Stimulated activated CD4-positive, alpha-beta T cell treated with anti-CD3 and anti-CD28 coated beads, Interleukin-12 subunit alpha, Interleukin-12 subunit beta, amount 100 ng/mL, for 24 hours (primary cell): ENCODE measurements around the gene NDUFS8.

Experiments used
- DNase-seq, 2 experiments: peaks; one replicate each; pipeline ENCODE4 v3.0.0-alpha.2; 2020; ENCODE audit warnings: low read depth in 2 of 2

The NDUFS8 gene

DNA sequence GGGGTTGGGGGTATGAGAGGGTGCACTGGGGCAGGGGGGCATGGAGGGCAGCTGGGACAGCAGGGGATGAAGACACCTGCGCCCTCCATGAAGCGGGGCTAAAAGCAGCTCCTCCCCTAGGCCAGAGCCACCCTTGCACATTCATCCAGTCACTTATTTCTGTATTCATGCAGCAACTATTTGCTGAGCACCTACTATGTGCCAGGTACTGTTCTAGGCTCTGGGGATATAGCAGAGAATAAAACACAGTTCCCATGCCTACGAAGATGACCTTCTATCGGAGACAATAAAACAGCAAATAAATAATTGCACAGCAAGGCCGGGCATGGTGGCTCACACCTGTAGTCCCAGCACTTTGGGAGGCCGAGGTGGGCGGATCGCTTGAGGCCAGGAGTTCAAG, 15.0 kb upstream of the NDUFS8 start:
- DNase-seq, result no peak

DNA sequence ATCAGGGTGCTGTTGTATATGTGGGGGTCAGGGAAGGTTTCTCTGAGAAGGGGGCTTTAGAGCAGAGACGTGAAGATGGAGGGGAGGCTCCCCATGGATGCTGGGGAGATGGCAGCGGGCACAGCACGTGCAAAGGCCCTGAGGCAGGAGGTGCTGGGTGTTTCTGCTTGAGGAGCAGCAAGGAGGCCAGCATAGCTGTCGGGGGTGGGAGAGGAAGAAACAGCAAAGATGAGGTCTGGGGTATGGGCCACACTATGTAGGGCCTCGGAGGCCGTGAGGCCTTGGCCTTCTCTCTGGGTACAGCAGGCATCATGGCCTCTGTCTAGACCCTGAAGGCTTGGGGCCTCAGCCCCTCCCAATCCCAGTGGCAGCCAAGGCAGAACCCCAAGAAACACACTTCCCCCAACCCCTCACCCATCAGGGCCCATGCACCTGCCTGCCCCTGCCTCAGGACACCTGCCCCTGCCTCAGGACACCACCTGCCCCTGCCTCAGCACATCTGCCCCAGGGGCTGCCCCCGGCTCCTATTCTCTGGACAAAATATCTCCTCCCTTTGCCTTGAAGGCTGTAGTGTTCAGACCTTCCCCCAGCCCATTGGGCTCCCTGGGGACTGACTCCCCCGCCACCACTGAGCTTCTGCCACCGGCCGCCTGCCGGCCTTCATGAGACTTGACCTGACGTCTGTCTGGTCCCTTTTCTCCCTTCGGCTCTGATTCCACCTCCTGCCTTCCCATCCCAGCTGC, 14.1 kb upstream of the NDUFS8 start:
- DNase-seq, result no peak

DNA sequence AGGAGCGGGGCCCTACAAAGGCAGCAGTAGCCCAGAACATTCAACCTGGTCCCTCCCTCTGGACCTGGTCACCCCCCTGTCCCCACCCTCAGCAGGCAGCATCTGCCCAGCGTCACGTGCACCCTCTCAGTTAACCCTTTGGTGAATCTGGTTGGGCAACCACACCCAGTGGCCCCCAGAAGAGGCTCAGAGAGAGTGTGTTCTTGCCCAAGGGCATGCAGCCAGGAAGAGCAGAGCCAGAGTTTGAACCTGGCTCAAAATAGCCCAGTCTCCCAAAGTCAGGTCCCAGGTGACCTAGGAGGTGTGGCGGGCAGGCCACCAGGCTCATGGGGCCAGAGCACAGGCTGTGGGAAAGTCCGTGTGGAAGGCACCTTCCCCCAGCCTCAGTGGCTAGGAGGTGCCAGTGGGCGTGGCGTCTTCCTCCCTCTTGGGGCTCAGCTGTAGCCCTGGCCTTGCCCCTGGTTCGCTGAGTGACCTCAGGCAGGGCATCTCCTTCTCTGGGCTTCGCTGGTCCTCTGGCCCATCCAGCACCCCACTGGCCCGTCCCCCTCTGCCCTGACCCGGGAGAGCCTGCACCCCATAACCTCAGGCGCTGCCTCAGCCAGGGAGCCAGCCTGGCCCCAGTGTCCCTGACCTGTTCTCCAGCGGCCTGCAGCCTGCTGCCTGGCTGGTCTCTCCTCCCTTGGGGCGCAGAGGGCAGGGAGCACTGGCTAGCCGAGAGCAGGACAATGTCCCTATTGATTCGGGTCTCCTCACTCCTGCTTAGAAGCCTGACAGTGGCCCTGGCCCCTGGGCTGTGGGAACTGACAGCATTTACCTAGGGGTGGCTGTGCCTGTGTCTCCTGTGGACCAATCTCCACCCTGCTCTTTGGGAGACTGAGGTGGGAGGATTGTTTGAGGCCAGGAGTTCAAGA, 13.3 kb upstream of the NDUFS8 start:
- no peak for DNase-seq

DNA sequence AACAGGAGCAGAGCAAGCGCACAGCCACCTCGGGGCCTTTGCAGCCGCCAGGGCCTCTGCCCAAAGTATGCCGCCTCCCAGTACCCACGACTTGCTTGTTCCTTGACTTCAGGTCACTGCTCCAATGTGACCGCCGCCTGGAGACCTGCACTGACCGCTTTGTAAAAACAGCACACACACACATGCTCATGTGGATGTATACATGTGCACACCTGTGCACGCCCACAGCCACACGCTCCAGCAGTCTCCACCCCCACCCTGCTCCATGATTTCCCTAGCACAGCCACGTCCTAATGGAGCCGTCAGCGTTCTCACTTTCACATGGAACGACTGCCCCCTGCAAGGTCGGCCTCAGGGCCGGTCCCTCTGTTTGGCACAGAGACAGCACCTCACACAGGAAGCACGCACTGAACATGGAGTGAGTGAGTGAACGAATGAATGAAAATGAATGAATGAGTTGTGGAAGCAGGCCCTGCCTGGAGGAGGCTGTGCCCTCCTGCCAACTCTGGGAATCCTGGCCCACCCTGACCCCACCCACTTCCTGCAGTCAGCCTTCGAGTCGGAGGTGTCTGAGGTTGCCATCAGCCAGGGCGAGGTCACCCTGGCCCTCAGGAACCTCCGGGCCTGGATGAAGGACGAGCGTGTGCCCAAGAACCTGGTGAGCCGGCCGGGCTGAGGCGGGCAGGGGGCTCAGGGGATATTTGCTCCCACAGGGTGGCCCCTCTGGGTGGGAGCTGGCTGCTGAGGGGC, 12.3 kb upstream of the NDUFS8 start:
- no peak for DNase-seq

DNA sequence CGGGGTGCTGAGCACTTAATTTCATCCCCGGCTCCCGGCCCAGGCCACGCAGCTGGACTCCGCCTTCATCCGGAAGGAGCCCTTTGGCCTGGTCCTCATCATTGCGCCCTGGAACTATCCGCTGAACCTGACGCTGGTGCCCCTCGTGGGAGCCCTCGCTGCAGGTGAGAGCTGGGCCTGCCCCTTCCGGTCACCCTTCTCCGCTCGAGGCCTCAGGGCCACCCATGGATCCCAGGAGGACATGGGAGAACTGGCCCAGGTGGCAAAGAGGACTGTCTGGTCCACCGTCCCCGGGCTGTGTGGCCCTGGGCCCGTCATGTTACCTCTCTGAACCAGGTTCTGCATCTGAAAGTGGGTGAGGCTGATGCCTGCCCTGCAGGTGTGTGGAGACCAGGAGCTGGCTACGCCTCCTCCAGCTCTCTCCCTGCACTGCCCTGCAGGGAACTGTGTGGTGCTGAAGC, 11.7 kb upstream of the NDUFS8 start:
- no peak for DNase-seq

DNA sequence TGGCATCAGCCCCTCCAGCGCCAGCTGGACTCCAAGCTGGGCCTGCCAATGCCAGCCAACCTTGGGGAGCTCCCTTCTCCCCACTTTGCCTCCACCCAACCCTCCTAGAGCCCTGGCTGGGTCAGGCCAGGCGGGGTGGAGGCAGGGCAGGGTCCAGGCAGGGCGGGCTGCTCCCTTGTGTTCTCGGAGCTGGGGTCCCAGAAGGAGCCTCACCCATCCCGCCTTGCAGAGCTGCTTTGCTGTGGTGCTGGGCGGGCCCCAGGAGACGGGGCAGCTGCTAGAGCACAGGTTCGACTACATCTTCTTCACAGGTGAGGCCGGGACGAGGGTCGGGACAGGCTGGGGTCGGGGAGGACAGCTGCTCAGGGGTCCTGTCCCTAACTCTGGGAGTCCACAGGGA, 11.0 kb upstream of the NDUFS8 start:
- DNase-seq, result no peak

DNA sequence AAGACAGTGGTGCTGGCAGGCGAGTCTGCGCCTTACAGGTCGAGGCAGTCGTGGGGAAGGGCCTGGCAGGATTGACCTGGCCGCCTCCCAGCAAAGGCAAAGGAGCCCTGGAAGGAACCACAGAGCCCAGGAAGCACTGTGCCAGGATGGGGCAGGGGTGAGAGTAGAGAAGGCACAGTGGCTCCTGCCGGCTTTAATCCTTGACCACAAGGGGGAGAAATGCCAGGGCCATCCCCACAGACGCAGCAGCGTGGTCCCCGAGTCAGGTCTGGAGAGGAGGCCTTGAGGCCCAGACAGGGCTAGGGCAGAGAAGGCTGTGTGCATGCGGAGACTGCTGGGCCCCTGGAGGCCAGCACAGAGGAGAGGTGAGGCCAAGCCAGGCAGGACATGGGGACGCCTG, 9.9 kb upstream of the NDUFS8 start:
- DNase-seq, result no peak

DNA sequence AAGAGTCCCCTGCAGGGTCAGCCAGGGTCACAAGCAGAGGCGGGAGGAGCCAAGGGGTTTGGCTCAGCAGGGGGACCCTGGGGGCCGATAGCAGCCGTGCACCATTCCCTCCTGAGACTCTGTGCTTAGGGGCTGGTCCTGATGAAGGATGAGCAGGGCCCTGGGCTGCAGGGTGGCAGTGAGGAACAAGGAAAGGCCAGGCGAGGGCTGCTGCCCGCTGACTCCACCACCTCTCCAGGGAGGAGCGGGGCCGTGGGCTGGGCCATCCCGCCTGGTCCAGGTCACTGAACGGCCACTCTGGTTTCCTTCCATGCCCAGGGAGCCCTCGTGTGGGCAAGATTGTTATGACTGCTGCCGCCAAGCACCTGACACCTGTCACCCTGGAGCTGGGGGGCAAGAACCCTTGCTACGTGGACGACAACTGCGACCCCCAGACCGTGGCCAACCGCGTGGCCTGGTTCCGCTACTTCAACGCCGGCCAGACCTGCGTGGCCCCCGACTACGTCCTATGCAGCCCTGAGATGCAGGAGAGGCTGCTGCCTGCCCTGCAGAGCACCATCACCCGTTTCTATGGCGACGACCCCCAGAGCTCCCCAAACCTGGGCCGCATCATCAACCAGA, 9.2 kb upstream of the NDUFS8 start:
- DNase-seq, result no peak

DNA sequence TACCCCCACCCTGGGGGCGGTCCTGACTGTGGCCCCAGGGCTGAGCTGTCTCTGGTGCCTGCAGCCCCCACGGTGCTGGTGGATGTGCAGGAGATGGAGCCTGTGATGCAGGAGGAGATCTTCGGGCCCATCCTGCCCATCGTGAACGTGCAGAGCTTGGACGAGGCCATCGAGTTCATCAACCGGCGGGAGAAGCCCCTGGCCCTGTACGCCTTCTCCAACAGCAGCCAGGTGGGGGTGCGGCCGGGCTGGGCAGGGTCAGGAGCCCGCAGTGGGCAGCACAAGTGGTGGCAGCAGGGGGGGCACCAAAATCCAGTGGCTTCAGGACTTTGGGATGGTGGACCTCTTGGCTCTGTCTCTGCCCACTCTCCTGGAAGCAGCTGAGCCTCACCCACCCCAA, 8.0 kb upstream of the NDUFS8 start:
- DNase-seq, result no peak

DNA sequence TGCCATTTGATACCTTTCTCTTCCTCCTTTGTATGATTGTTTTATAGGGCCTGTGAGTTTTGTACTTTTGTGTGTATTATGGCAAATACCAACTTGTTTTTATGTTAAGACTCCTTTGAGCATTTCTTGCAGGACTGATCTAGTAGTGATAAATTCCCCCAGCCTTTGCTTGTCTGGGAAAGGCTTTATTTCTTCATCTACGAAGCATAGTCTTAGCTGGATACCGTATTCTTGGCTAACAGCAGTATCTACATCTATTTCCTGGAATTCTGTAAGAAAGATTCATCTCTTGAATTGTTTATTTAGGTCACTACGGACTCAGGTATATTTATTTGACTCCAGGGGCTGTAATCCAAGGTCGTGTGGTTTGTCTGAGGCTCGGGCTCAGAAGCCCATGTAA, 6.0 kb upstream of the NDUFS8 start:
- DNase-seq, result no peak

DNA sequence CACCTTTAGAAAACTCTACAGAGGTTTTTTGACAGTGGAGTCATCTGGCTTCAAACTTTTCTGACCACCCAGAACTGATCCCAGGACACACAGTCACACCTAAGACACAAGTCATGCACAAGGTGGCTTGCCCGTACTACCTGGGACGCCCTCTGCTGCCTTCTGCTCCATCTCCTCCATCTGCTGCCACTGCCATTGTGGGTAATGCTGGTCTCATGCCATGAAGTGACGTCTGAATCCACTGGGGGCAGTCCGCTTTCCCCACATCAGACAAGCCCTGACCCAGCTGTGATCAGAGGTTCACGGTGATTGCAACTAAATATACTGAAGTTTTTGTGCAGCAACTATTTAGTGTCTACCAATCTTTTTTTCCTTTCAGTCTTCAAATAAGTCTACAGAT, 5.4 kb upstream of the NDUFS8 start:
- no peak for DNase-seq

DNA sequence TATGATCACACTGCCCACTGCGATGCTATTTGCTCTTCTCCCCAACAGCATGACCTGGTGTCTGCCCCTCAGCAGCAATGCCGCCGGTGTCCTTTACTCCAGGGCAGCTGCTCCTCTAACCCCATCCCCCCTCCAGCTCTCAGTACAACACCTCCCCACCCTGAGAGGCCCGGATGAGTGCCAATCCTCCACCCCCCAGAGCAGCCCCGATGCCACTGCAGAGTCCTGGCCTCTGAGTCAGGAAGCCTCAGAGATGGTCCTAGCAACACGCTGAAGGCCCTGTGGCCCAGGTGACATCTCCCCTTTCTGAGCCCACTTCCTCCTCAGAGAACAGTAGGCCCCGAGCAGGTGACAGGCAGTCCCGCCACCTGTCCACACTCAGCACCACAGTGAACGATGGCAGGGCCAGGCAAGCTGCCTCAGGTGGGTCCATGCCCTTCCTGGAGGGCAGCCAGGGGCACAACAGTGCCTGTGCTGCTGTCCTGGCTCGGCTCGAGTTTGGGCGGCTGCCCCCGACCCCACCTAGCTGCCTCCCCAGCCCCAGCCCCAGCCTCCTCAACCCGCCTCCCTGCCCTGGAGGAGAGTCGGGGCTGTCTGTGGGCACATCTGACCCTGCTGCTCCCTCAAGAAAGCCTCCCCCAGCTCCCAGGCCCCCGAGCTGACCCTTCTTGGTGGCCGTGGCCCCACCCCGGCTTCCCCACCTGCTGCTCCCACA, 3.9 kb upstream of the NDUFS8 start:
- no peak for DNase-seq

DNA sequence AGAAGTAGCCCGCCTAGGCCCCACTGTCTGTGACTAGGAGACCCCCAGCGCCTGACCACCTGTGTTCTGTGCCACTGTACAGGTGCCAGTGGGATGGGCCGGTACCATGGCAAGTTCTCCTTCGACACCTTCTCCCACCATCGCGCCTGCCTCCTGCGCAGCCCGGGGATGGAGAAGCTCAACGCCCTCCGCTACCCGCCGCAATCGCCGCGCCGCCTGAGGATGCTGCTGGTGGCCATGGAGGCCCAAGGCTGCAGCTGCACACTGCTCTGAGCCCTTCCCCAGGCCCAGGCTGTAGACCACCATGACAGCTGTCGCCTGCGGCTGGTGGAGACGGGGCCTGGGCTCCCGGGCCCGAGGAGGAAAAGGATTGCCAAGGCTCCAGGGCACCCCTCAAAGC, 2.8 kb upstream of the NDUFS8 start:
- DNase-seq, result no peak

DNA sequence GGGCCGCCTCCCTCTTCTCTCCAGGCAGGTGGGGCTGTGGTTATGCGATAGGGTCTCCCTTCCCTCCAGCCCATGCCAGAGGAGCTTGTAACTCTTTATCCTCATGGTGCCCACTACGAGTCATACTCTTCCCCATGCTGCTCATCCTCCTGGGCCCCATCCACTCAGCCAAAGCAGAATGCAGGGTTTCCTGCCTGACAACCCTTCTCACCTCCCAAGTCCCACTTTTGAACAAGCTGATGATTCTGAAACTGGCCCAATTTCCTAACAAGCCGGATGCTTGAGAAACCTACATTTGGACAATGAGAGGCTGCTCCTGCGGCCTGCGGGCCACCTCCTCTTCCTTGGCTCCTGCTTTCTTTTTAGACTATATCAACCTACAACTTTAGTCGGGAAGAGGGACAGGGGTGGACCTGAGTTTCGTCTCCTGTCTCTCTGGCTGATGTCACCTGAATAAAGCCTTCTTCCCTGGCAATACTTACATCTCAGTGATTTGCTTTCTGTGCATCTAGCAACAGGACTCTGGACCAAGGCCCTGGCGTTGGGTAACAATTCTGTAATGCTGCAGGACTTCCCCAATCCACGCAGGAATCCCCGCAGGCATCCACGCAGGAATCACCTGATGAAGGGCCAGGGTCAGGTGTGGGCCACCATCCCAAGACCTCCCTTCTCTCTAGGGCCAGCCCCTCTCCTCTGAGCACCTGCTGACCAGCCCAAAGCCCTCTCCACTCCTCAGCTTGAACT, 1.5 kb upstream of the NDUFS8 start:
- DNase-seq, result no peak

DNA sequence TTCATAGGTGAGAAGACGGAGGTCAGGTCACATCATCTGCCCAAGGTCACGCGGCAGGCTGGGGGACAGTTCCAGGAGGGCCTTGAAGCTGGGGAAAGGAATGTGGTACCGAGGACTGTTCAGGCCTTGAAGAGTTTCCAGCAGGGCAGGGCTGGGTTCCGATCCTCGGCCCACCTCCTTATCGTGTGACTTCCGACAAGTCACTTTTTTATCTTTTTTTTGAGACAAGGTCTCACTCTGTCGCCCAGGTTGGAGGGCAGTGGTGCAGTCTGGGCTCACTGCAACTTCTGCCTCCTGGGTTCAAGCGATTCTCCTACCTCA, 623 bp downstream of the NDUFS8 start:
- DNase-seq, result no peak

DNA sequence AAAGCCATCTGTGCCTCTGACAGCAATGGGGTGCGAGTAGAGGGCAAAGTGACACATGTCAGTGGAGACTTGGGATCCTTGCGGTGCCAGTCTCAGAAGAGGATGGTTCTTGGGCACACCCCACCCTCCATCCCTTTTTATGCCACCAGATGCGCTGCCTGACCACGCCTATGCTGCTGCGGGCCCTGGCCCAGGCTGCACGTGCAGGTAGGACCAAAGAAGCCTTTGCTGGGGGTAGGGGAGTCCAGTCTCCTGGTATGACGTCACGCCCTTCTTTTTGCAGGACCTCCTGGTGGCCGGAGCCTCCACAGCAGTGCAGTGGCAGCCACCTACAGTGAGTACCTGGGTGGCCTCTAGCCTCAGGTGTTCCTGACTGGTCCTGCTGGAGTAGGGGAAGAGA, 1.5 kb downstream of the NDUFS8 start:
- no peak for DNase-seq

DNA sequence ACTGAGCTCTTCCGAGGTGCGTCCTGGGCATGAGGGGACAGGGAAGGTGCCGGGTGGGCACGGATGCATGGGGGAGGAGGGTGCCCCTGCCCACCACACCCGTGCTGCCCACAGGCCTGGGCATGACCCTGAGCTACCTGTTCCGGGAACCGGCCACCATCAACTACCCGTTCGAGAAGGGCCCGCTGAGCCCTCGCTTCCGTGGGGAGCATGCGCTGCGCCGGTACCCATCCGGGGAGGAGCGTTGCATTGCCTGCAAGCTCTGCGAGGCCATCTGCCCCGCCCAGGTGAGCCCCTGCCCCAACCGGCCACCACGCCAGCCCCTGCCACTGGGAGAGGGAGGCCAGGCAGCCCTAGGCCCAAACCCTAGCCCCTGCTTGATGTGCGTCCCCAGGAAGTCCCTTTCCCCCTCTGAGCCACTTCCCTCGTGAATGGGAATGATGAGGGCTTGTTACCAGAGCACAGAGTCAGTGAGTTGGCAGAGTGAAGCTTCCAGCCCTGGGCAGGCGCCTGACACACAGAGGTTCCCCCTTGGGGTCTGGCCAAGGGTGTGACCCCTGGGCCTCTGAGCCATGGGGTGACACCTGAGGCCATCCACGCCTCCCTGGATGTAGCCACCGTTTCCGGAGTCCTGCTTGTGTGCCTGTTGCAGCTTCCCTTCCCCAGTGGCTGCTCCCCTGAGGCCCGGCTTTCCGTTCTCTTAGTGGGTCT, 2.7 kb downstream of the NDUFS8 start:
- DNase-seq, result no peak

DNA sequence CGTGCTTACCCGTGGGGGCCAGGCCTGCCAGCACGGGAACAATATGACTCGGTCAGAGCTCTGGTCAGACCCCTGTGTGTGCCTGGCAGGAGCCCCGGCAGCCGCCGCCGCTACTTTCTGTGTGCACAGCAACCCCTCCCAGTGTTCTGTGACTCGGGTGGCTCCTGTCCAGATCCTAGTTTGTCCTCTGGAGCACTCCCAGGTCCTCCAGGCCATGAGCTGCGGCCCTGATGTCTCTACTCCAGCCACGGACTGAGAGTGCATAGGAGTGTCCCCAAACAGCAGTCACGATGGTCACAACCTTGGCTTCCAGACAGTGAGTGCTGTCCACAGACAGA, 3.2 kb downstream of the NDUFS8 start:
- DNase-seq, result no peak

DNA sequence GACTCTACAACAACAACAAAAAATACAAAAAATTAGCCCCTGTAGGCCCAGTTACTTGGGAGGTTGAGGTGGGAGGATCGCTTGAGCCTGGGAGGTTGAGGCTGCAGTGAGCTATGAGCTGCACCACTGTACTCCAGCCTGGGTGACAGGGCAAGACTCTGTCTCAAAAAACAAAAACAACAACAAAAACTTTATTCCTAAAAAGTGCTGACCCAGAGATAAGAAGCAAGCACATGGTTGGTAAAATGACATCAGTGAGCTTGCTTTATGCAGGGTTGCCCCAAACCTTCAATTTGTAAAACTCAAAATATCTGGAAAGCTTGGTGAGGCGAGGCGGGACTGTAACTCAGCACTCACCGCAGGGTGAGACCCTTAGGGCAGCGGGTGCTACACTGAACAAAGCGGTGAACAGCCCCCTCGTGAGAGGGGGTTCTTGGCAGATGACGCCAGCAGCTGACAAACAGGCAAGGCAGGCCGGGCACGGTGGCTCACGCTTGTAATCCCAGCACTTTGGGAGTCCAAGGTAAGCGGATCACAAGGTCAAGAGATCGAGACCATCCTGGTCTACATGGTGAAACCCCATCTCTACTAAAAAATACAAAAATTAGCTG, 4.9 kb downstream of the NDUFS8 start:
- DNase-seq, result no peak
